GM23338 (cell line): ENCODE measurements around the gene POFUT2. TPM values are rescaled to one million over a fixed set of nuclear protein-coding genes. Genes with fewer than 3 reads are reported as not detected.

ENCODE experiments used
- polyA plus RNA-seq: library from polyadenylated mRNA; unstranded; fragments of >200 nt; fragmentation: Nextera tagmentation; extraction: Ambion mirVana; gene quantifications from 2 replicates; pipeline ENCODE4 v1.2.1, GENCODE V29; 2016
- total RNA-seq: library from RNA; depleted of rRNA; stranded (reverse); fragments of >200 nt; shearing (Covaris generic); gene quantifications from 2 replicates; pipeline ENCODE4 v1.2.3, GENCODE V29; 2014; rRNA removed

The POFUT2 gene
- total and polyA plus RNA-seq, 2 experiments from 2014 or later: 12.1 to 34.5 TPM

Other genes starting within 250 kb of the POFUT2 start
- 6.3 and 14.8 TPM in 2 replicates for gene ADARB1, start 213.3 kb downstream of the POFUT2 start, total RNA-seq
- gene ADARB1, start 213.3 kb downstream of the POFUT2 start, polyA plus RNA-seq: 4.8 and 7.4 TPM in 2 replicates
- 287 and 430 TPM in 2 replicates for gene COL18A1, start 117.3 kb upstream of the POFUT2 start, total RNA-seq
- 38.4 and 45.1 TPM in 2 replicates for gene COL18A1, start 117.3 kb upstream of the POFUT2 start, polyA plus RNA-seq